ENCODE measurements around the gene ZFR2. TPM values are rescaled to one million over a fixed set of nuclear protein-coding genes. Genes with fewer than 3 reads are reported as not detected.

Gene ZFR2
- total and polyA plus RNA-seq, 4 donors, result not detected

Other genes with a start within 250 kb of the ZFR2 start
- gene CACTIN, start 242.2 kb downstream of the ZFR2 start, total RNA-seq, result 10 to 100 TPM; 16.4 to 19.3 TPM
- 10 to 100 TPM in 1 of 2 donors, 1 to 10 TPM in 1; 4.5 to 18.2 TPM for gene CACTIN, start 242.2 kb downstream of the ZFR2 start, polyA plus RNA-seq
- 10 to 100 TPM; 78.7 to 83.3 TPM for gene PIP5K1C, start 168.6 kb downstream of the ZFR2 start, total RNA-seq
- gene PIP5K1C, start 168.6 kb downstream of the ZFR2 start, polyA plus RNA-seq, result 10 to 100 TPM; 25.2 to 26.8 TPM
- under 1 TPM; 0.26 to 0.60 TPM for gene TJP3, start 160.7 kb downstream of the ZFR2 start, total RNA-seq
- gene TJP3, start 160.7 kb downstream of the ZFR2 start, polyA plus RNA-seq, result 10 to 100 TPM in 1 of 2 donors, under 1 TPM in 1; 0.84 to 29.2 TPM
- 10 to 100 TPM; 15.7 to 24.3 TPM for gene APBA3, start 107.3 kb downstream of the ZFR2 start, total RNA-seq
- gene APBA3, start 107.3 kb downstream of the ZFR2 start, polyA plus RNA-seq, result 10 to 100 TPM in 1 of 2 donors, 1 to 10 TPM in 1; 7.1 to 25.6 TPM
- gene MRPL54, start 106.4 kb downstream of the ZFR2 start, total RNA-seq, result 10 to 100 TPM; 39.6 to 40.7 TPM
- 100 to 1,000 TPM in 1 of 2 donors, 10 to 100 TPM in 1; 88.7 to 125 TPM for gene MRPL54, start 106.4 kb downstream of the ZFR2 start, polyA plus RNA-seq
- not detected for gene RAX2, start 96.8 kb downstream of the ZFR2 start, total RNA-seq
- gene RAX2, start 96.8 kb downstream of the ZFR2 start, polyA plus RNA-seq, result not detected
- 1 to 10 TPM; 1.9 to 2.0 TPM for gene MATK, start 82.7 kb downstream of the ZFR2 start, total RNA-seq
- gene MATK, start 82.7 kb downstream of the ZFR2 start, polyA plus RNA-seq, result 1 to 10 TPM; 1.7 to 5.5 TPM
- not detected for gene ATCAY, start 11.6 kb upstream of the ZFR2 start, total RNA-seq
- not detected for gene ATCAY, start 11.6 kb upstream of the ZFR2 start, polyA plus RNA-seq
- gene NMRK2, start 64.0 kb upstream of the ZFR2 start, total RNA-seq, result 1 to 10 TPM in 1 of 2 donors, not detected in 1; 2.4 TPM
- gene NMRK2, start 64.0 kb upstream of the ZFR2 start, polyA plus RNA-seq, result 1 to 10 TPM in 1 of 2 donors, under 1 TPM in 1; 0.18 to 5.5 TPM
- 100 to 1,000 TPM; 118 to 197 TPM for gene DAPK3, start 102.1 kb upstream of the ZFR2 start, total RNA-seq
- gene DAPK3, start 102.1 kb upstream of the ZFR2 start, polyA plus RNA-seq, result 100 to 1,000 TPM in 1 of 2 donors, 10 to 100 TPM in 1; 78.0 to 146 TPM
- gene EEF2, start 116.4 kb upstream of the ZFR2 start, total RNA-seq, result 1,000 to 10,000 TPM; 1,616 to 1,851 TPM
- 1,000 to 10,000 TPM in 1 of 2 donors, 100 to 1,000 TPM in 1; 969 to 1,197 TPM for gene EEF2, start 116.4 kb upstream of the ZFR2 start, polyA plus RNA-seq
- 10 to 100 TPM; 14.9 to 20.3 TPM for gene PIAS4, start 138.7 kb upstream of the ZFR2 start, total RNA-seq
- 10 to 100 TPM in 1 of 2 donors, 1 to 10 TPM in 1; 6.5 to 16.8 TPM for gene PIAS4, start 138.7 kb upstream of the ZFR2 start, polyA plus RNA-seq
- gene ZBTB7A, start 197.9 kb upstream of the ZFR2 start, total RNA-seq, result 10 to 100 TPM; 50.4 to 53.9 TPM
- 10 to 100 TPM in 1 of 2 donors, 1 to 10 TPM in 1; 7.8 to 14.5 TPM for gene ZBTB7A, start 197.9 kb upstream of the ZFR2 start, polyA plus RNA-seq

All from aorta (tissue), 4 donors.